CD4-positive, CD25-positive, alpha-beta regulatory T cell (primary cell): ENCODE results near the gene SV2C. TPM values are rescaled to one million over a fixed set of nuclear protein-coding genes. Genes with fewer than 3 reads are reported as not detected.
A peak's percentile ranks its signal among the peaks of the same experiment; 100 is the strongest.
"Not testable (repeated sequence)": the region's sequence is repeated elsewhere in the genome, so short reads cannot be mapped to it uniquely, and the experiment has no call there.

Experiments used
- ATAC-seq, 2 donors: fragments of 150-1000 bp; cut with Tn5 transposase; one replicate each; pipeline ENCODE4 v1.10.0; 2021; ENCODE audit warnings: low read depth in 2 of 2, moderate number of reproducible peaks in 2 of 2, moderate library complexity in 1 of 2
- DNase-seq, 3 donors: peaks; one replicate each; pipeline versions ENCODE4 v3.0.0 to v3.0.0-alpha.2; 2012 to 2022; ENCODE audit warnings: mixed read lengths in 1 of 3
- H3K27ac ChIP-seq: one replicate; pipeline ENCODE4 v1.7.0; 2013; ENCODE audit warnings: mild to moderate bottlenecking, low read length; ENCODE audit not compliant: insufficient read depth, poor library complexity, severe bottlenecking
- H3K27me3 ChIP-seq: one replicate; pipeline ENCODE4 v1.7.0; 2013; ENCODE audit warnings: low read length; ENCODE audit not compliant: control insufficient read depth, insufficient read depth
- H3K36me3 ChIP-seq: one replicate; pipeline ENCODE4 v1.7.0; 2013; ENCODE audit warnings: mild to moderate bottlenecking, low read length, moderate library complexity; ENCODE audit not compliant: control insufficient read depth, insufficient read depth
- H3K4me1 ChIP-seq: 2 replicates; pipeline ENCODE4 v1.7.0; 2013; ENCODE audit warnings: mild to moderate bottlenecking, low read length; ENCODE audit not compliant: insufficient read depth, control insufficient read depth, poor library complexity, severe bottlenecking
- H3K4me3 ChIP-seq: one replicate; pipeline ENCODE4 v1.7.0; 2013; ENCODE audit warnings: low read depth, mild to moderate bottlenecking, low read length, moderate library complexity
- H3K9me3 ChIP-seq, 2 experiments: 1 replicate in 1 of 2; 2 replicates in 1 of 2; pipeline ENCODE4 v1.7.0; 2013; ENCODE audit warnings: low read length in 2 of 2, mild to moderate bottlenecking in 1 of 2, moderate library complexity in 1 of 2; ENCODE audit not compliant: control insufficient read depth in 2 of 2
- H3K27ac Mint-ChIP-seq, 3 donors: one replicate each; pipeline ENCODE4 v1.8.0; 2020 to 2022; ENCODE audit warnings: mild to moderate bottlenecking in 3 of 3, mixed read lengths in 3 of 3, moderate library complexity in 2 of 3
- H3K27me3 Mint-ChIP-seq: one replicate; pipeline ENCODE4 v1.8.0; 2022; ENCODE audit warnings: mild to moderate bottlenecking, mixed read lengths
- H3K36me3 Mint-ChIP-seq: one replicate; pipeline ENCODE4 v1.8.0; 2020; ENCODE audit warnings: mixed read lengths
- H3K4me1 Mint-ChIP-seq, 4 donors: one replicate each; pipeline ENCODE4 v1.8.0; 2020 to 2022; ENCODE audit warnings: mixed read lengths in 4 of 4, mild to moderate bottlenecking in 1 of 4
- H3K4me3 Mint-ChIP-seq, 4 donors: one replicate each; pipeline ENCODE4 v1.8.0; 2020 to 2022; ENCODE audit warnings: mild to moderate bottlenecking in 4 of 4, mixed read lengths in 4 of 4, moderate library complexity in 3 of 4
- H3K9me3 Mint-ChIP-seq, 7 donors: one replicate each; pipeline ENCODE4 v1.8.0; 2020 to 2022; ENCODE audit warnings: mixed read lengths in 7 of 7, mild to moderate bottlenecking in 3 of 7, moderate library complexity in 2 of 7
- polyA plus RNA-seq, 4 donors: library from polyadenylated mRNA; unstranded; fragments of 300-500 nt; fragmentation: Illumina TruSeq; gene quantifications; one replicate each; pipeline ENCODE4 v1.2.3, GENCODE V29; 2021
- total RNA-seq: library from RNA; stranded (reverse); gene quantifications from one replicate; pipeline ENCODE4 v1.2.3, GENCODE V29; 2022

SV2C gene
- total and polyA plus RNA-seq, 5 donors from 2014 or later: 0.05 to 0.12 TPM; not detected in 3

DNA sequence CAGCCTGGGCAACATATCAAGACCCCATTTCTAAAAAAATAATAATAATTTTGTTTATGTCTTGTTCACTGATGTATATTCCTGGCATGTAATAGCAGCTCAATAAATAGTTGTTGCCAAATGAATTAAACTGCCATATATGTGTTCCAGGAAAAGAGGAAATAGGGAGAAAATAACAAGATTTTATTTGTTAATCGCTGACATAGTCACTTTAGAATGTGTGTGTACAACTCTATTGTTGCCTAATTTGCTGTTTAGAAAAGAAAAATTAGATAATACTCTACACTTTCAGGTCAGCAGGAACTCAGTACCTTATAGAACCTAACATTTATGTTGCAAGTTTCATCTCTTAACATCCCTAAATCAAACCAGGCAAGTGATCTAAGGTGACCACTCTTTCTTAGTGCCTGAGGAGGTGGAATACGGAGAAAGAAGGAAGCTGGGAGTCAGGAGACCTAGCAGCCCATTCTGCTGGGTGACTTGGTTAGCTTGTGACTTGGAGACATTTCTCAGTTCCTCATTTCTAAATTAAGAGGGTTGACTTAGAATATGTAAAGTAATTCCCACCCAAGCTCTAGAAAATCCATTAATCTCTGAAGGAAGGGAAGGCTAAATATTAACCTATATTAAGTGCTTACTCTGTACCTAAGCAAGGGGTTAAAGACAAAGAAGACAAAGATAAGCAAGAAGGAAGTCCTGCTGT is 209.6 kb downstream of the SV2C start:
- no peak overlapping the region for H3K4me3 ChIP-seq
- no peak for DNase-seq
- no peak overlapping the region for H3K27ac Mint-ChIP-seq
- no peaks in the 10 kb centered on the region for H3K36me3 Mint-ChIP-seq
- H3K4me1 ChIP-seq: no peaks in the 10 kb centered on the region
- no peak overlapping the region for H3K4me3 Mint-ChIP-seq
- H3K36me3 ChIP-seq: no peaks in the 10 kb centered on the region
- ATAC-seq: no peak
- peaks cover 0 to 4% (median 0%) of the 10 kb centered on the region in 7 donors for H3K9me3 Mint-ChIP-seq
- peaks cover 0 to 6% (median 4%) of the 10 kb centered on the region in 4 donors for H3K4me1 Mint-ChIP-seq
- no peaks in the 10 kb centered on the region for H3K27me3 ChIP-seq
- H3K9me3 ChIP-seq: no peaks in the 10 kb centered on the region
- no peak overlapping the region for H3K27ac ChIP-seq
- peaks cover 11% of the 10 kb centered on the region for H3K27me3 Mint-ChIP-seq

DNA sequence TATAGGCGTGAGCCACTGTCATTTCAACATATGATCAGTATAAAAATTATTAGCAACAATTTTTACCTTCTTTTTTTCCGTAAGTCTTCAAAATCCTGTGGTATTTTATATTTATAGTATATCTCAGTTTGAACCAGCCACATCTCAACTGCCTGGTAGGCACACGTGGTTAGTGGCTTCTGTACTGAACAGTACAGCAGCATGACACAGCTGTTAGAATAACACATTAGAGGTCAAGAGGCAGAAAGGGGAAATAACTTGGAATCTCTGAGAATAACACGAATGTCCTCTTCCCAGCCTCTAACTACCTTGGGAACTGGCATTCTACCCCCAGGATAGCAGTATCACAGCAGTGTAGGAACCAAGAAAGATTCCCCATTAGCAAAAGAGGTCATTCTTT is 211.4 kb downstream of the SV2C start:
- no peaks in the 10 kb centered on the region for H3K36me3 ChIP-seq
- Mint-ChIP-seq H3K36me3 (no peaks in the 10 kb centered on the region), H3K4me1 (peaks cover 8 to 21% (median 15%) of the 10 kb centered on the region in 4 donors), H3K27ac (no peak overlapping the region), H3K4me3 (no peak overlapping the region), H3K27me3 (peaks cover 11% of the 10 kb centered on the region), H3K9me3 (peaks cover 0 to 4% (median 0%) of the 10 kb centered on the region in 7 donors)
- H3K4me1 ChIP-seq: peaks cover 12% of the 10 kb centered on the region
- DNase-seq: no peak
- ATAC-seq: peak in 1 of 2 donors; percentile 37
- no peaks in the 10 kb centered on the region for H3K9me3 ChIP-seq
- H3K27ac ChIP-seq: no peak overlapping the region
- no peaks in the 10 kb centered on the region for H3K27me3 ChIP-seq
- no peak overlapping the region for H3K4me3 ChIP-seq

DNA sequence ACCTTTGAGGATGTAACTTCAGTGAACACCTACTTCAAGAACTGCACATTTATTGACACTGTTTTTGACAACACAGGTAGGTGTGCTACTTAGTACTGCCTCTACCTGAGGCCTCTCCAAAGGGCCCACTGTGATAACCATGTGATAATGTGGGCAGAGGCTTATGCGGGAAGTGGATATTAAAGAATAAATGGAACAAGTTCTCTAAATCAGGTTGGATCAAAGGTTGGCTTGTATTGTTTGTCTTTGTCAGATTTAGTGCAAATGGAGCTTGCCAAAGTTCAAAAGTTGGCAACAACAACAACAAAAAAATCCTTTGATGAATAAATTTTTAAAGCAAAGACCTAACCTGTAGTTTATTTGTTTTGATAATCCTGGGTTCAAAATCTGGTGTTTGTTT is 215.7 kb downstream of the SV2C start:
- peak overlapping the region in 2 of 4 donors; percentile 57 to 75 for H3K4me3 Mint-ChIP-seq
- DNase-seq: no peak

DNA sequence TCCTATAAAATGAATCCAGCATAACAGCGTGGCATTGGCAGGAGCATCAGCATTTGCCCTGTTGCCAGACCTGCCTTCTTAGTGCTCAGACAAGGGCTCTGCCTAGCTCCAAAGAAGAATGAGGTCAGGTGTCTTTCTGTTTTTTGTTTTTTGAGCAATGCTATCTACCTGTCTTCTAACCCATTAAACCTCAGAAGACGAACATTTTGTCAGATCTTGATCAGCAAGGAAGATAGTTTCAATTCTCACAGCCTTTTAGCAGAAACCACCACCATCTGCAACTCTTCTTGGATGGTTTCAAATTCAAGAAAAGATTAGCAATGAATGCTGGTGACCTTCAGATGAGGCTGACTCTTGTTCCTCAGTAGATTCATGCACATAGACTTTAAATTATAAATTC is 216.4 kb downstream of the SV2C start:
- DNase-seq: peak in 2 of 3 donors; percentile 30 to 76
- peak overlapping the region; percentile 48 for H3K27ac ChIP-seq

More for the DNA sequence above, 215.7 kb downstream of the SV2C start:
- Histone ChIP-seq H3K4me3 (peak overlapping the region; percentile 51), H3K9me3 (no peaks in the 10 kb centered on the region), H3K4me1 (peaks cover 22% of the 10 kb centered on the region), H3K27ac (peak overlapping the region; percentile 48), H3K36me3 (no peaks in the 10 kb centered on the region), H3K27me3 (no peaks in the 10 kb centered on the region)
- Mint-ChIP-seq H3K27me3 (peaks cover 4% of the 10 kb centered on the region), H3K4me1 (peaks cover 10 to 36% (median 27%) of the 10 kb centered on the region in 4 donors), H3K27ac (peak overlapping the region; percentile 71 to 98 (median 89)), H3K9me3 (no peaks in the 10 kb centered on the region), H3K36me3 (no peaks in the 10 kb centered on the region)
- no peak for ATAC-seq

DNA sequence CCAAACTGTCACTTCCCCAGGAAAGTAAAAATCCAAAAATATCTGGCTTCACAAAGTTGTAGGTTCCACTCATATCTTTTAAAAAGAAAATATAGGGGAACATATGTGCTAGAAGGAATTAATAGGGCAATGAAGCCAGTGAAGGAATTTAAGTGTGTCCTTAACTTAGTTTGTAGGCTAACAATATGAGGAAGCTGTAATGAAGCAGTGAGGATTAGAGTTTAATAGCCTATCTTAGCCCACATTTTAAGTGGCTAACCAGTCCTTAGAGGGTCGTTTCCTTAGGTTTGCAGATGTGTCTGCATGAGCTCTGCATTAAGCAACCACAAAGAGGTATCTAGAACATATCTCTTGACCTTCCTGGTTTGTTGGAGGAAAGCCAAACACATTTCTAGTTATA is 218.7 kb downstream of the SV2C start:
- peaks cover 29% of the 10 kb centered on the region for H3K4me1 ChIP-seq
- H3K9me3 ChIP-seq, H3K27me3 Mint-ChIP-seq, H3K36me3 Mint-ChIP-seq, H3K27ac Mint-ChIP-seq, H3K27me3 ChIP-seq, H3K36me3 ChIP-seq, DNase-seq, H3K9me3 Mint-ChIP-seq, H3K4me3 ChIP-seq, ATAC-seq, H3K27ac ChIP-seq: not testable (repeated sequence)
- Mint-ChIP-seq H3K4me3 (peak overlapping the region in 1 of 4 donors; percentile 8), H3K4me1 (peaks cover 26 to 54% (median 41%) of the 10 kb centered on the region in 4 donors)

More for the DNA sequence above, 216.4 kb downstream of the SV2C start:
- Mint-ChIP-seq H3K9me3 (peaks cover 0 to 4% (median 0%) of the 10 kb centered on the region in 7 donors), H3K4me3 (peak overlapping the region; percentile 5 to 75 (median 42)), H3K36me3 (peaks cover 4% of the 10 kb centered on the region), H3K27ac (peak overlapping the region; percentile 68 to 98 (median 89)), H3K27me3 (no peaks in the 10 kb centered on the region), H3K4me1 (peaks cover 16 to 44% (median 33%) of the 10 kb centered on the region in 4 donors)
- peak overlapping the region; percentile 51 for H3K4me3 ChIP-seq
- H3K4me1 ChIP-seq: peaks cover 29% of the 10 kb centered on the region
- no peaks in the 10 kb centered on the region for H3K9me3 ChIP-seq
- ATAC-seq: peak; percentile 36 to 43
- no peaks in the 10 kb centered on the region for H3K27me3 ChIP-seq
- H3K36me3 ChIP-seq: no peaks in the 10 kb centered on the region

DNA sequence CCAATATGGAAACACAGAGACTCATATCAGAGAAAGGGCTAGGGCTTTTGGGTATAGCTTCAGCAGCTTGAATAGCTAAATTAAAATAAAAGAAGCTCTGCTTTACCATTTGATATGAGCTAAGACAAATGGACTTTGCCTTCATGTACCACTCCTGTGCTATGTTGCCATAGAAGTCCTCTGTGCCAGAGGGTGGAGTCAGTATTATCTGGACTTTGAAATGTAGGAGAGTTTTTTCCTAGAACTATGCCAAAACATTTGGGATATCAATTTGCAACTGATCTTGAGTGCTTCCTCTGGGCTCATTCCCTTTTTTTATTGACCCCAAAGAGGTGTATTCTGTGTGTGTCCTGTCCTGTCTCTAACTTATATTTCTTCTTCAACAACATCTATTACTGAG is 219.5 kb downstream of the SV2C start:
- not testable (repeated sequence) for H3K9me3 Mint-ChIP-seq, ATAC-seq, H3K9me3 ChIP-seq, H3K27me3 ChIP-seq, H3K4me3 ChIP-seq, H3K36me3 Mint-ChIP-seq, H3K36me3 ChIP-seq, H3K4me3 Mint-ChIP-seq, H3K27me3 Mint-ChIP-seq, DNase-seq, H3K27ac ChIP-seq
- peaks cover 26 to 54% (median 41%) of the 10 kb centered on the region in 4 donors for H3K4me1 Mint-ChIP-seq
- peak overlapping the region in 1 of 3 donors; percentile 46 for H3K27ac Mint-ChIP-seq
- H3K4me1 ChIP-seq: peaks cover 29% of the 10 kb centered on the region

DNA sequence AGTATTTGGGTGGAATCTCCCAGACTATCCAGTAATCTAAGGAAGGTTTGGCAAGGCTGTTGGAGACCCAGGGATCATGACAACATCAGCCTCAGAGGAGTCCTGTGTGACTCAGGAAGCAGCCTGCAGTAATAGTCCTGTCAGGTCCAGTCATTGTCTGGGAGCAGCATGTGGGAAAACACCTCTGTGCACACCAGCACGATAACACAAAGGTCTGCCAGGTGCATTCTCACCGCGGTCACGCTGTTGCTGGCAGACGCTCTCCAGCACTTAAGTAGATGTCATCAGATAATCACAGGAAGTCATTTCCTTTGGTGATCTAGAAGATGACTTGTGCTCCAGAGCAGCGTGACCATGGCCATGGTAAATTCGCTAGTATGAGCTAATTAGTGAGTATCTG is 220.7 kb downstream of the SV2C start:
- ATAC-seq (peak; percentile 72 to 78), DNase-seq (peak in 2 of 3 donors; percentile 6 to 78)
- H3K36me3 Mint-ChIP-seq: peaks cover 4% of the 10 kb centered on the region
- Histone ChIP-seq H3K9me3 (no peaks in the 10 kb centered on the region), H3K36me3 (no peaks in the 10 kb centered on the region), H3K27me3 (no peaks in the 10 kb centered on the region), H3K4me1 (peaks cover 24% of the 10 kb centered on the region), H3K27ac (no peak overlapping the region), H3K4me3 (peak overlapping the region; percentile 58)
- peaks cover 0 to 10% (median 0%) of the 10 kb centered on the region in 7 donors for H3K9me3 Mint-ChIP-seq
- peak overlapping the region in 3 of 4 donors; percentile 1 to 25 (median 10) for H3K4me3 Mint-ChIP-seq
- H3K27me3 Mint-ChIP-seq: no peaks in the 10 kb centered on the region
- H3K4me1 Mint-ChIP-seq: peaks cover 30 to 44% (median 36%) of the 10 kb centered on the region in 4 donors
- peak overlapping the region; percentile 20 to 70 (median 29) for H3K27ac Mint-ChIP-seq
